ENCODE measurements around the gene CPA4.

- TF ChIP-seq CTCF (IDR thresholded peaks at IDR 0.05) (no peak), POLR2A (IDR thresholded peaks at IDR 0.05) (no peak), POLR2AphosphoS5 (IDR thresholded peaks at IDR 0.05) (no peak)
Observed at GRCh38 chr7:130334274-130334673, 41.3 kb downstream of the CPA4 start.
